ENCODE results near the gene ATF6B.

ATF6B gene

GRCh38 chr6:32171234-32171633, 43.2 kb upstream of the ATF6B start:
- Histone ChIP-seq H4K8ac (ENCODE audit: low read length) (no peak overlapping the region), H3K4me2 (ENCODE audit: low read length, poor library complexity, severe bottlenecking) (no peak overlapping the region), H3K18ac (ENCODE audit: low read depth in 1 of 2, low read length in 2 of 2) (no peak overlapping the region), H3K14ac (ENCODE audit: low read length in 2 of 2) (peak overlapping the region in 1 of 2 experiments; percentile 37), H2AK5ac (ENCODE audit: low read length, severe bottlenecking) (no peak overlapping the region), H2AFZ (ENCODE audit: low read depth, low read length) (no peak overlapping the region), H3K27me3 (ENCODE audit: control insufficient read depth in 1 of 2, insufficient read depth in 1 of 2, low read length in 2 of 2) (no peaks in the 10 kb centered on the region), H3K27ac (ENCODE audit: low read length, poor library complexity, severe bottlenecking) (no peak overlapping the region), H3K4me1 (ENCODE audit: control insufficient read depth, insufficient read depth, low read depth, low read length) (peaks cover 21% of the 10 kb centered on the region), H2BK120ac (ENCODE audit: low read depth, low read length) (no peak overlapping the region), H3K9ac (ENCODE audit: low read length) (no peak overlapping the region), H4K91ac (ENCODE audit: low read length) (no peak overlapping the region), H3K79me1 (replicated peaks; ENCODE audit: low read length, poor library complexity, severe bottlenecking) (peaks cover 28% of the 10 kb centered on the region), H3K4me3 (ENCODE audit: insufficient read depth in 1 of 2, low read depth in 1 of 2, low read length in 2 of 2) (no peak overlapping the region), H3K9me3 (ENCODE audit: control insufficient read depth, low read length) (no peaks in the 10 kb centered on the region), H2BK12ac (ENCODE audit: low read length in 2 of 2) (peak overlapping the region in 1 of 2 experiments; percentile 17), H3K23ac (ENCODE audit: low read length in 2 of 2) (no peak overlapping the region), H2BK15ac (ENCODE audit: low read depth, poor library complexity, severe bottlenecking) (no peak overlapping the region), H3K4ac (ENCODE audit: low read depth in 1 of 2, low read length in 2 of 2) (no peak overlapping the region), H2BK5ac (ENCODE audit: low read depth, low read length, poor library complexity, severe bottlenecking) (no peak overlapping the region), H3K36me3 (ENCODE audit: control insufficient read depth in 1 of 2, insufficient read depth in 2 of 2, low read depth in 1 of 2, low read length in 2 of 2) (peaks cover 52% of the 10 kb centered on the region in 2 experiments)
- WGBS, result 99% methylated on average over 6 of the region's 6 CpGs
- no peak for DNase-seq

GRCh38 chr6:32170294-32170693, 42.2 kb upstream of the ATF6B start:
- Histone ChIP-seq H2BK120ac (ENCODE audit: low read depth, low read length) (no peak overlapping the region), H2BK5ac (ENCODE audit: low read depth, low read length, poor library complexity, severe bottlenecking) (no peak overlapping the region), H3K27me3 (ENCODE audit: control insufficient read depth in 1 of 2, insufficient read depth in 1 of 2, low read length in 2 of 2) (no peaks in the 10 kb centered on the region), H4K91ac (ENCODE audit: low read length) (no peak overlapping the region), H3K36me3 (ENCODE audit: control insufficient read depth in 1 of 2, insufficient read depth in 2 of 2, low read depth in 1 of 2, low read length in 2 of 2) (peaks cover 55 to 59% of the 10 kb centered on the region in 2 experiments), H3K9me3 (ENCODE audit: control insufficient read depth, low read length) (no peaks in the 10 kb centered on the region), H3K4me2 (ENCODE audit: low read length, poor library complexity, severe bottlenecking) (no peak overlapping the region), H3K9ac (ENCODE audit: low read length) (no peak overlapping the region), H3K4me1 (ENCODE audit: control insufficient read depth, insufficient read depth, low read depth, low read length) (peaks cover 21% of the 10 kb centered on the region), H3K14ac (ENCODE audit: low read length in 2 of 2) (no peak overlapping the region), H3K4me3 (ENCODE audit: insufficient read depth in 1 of 2, low read depth in 1 of 2, low read length in 2 of 2) (no peak overlapping the region), H3K79me1 (replicated peaks; ENCODE audit: low read length, poor library complexity, severe bottlenecking) (peaks cover 27% of the 10 kb centered on the region), H3K18ac (ENCODE audit: low read depth in 1 of 2, low read length in 2 of 2) (no peak overlapping the region), H2BK15ac (ENCODE audit: low read depth, poor library complexity, severe bottlenecking) (no peak overlapping the region), H2BK12ac (ENCODE audit: low read length in 2 of 2) (no peak overlapping the region), H3K4ac (ENCODE audit: low read depth in 1 of 2, low read length in 2 of 2) (no peak overlapping the region), H2AK5ac (ENCODE audit: low read length, severe bottlenecking) (no peak overlapping the region), H3K23ac (ENCODE audit: low read length in 2 of 2) (no peak overlapping the region), H4K8ac (ENCODE audit: low read length) (no peak overlapping the region), H2AFZ (ENCODE audit: low read depth, low read length) (no peak overlapping the region), H3K27ac (ENCODE audit: low read length, poor library complexity, severe bottlenecking) (no peak overlapping the region)
- no peak for DNase-seq
- WGBS, result 84% methylated on average over 8 of the region's 11 CpGs

GRCh38 chr6:32168807-32169591, 41.0 kb upstream of the ATF6B start:
- Histone ChIP-seq H3K4me3 (ENCODE audit: insufficient read depth in 1 of 2, low read depth in 1 of 2, low read length in 2 of 2) (no peak overlapping the region), H3K36me3 (ENCODE audit: control insufficient read depth in 1 of 2, insufficient read depth in 2 of 2, low read depth in 1 of 2, low read length in 2 of 2) (peaks cover 61 to 64% of the 10 kb centered on the region in 2 experiments), H3K9ac (ENCODE audit: low read length) (no peak overlapping the region), H3K18ac (ENCODE audit: low read depth in 1 of 2, low read length in 2 of 2) (no peak overlapping the region), H3K79me1 (replicated peaks; ENCODE audit: low read length, poor library complexity, severe bottlenecking) (peaks cover 22% of the 10 kb centered on the region), H2BK120ac (ENCODE audit: low read depth, low read length) (no peak overlapping the region), H3K27me3 (ENCODE audit: control insufficient read depth in 1 of 2, insufficient read depth in 1 of 2, low read length in 2 of 2) (no peaks in the 10 kb centered on the region), H2BK12ac (ENCODE audit: low read length in 2 of 2) (no peak overlapping the region), H3K23ac (ENCODE audit: low read length in 2 of 2) (no peak overlapping the region), H3K14ac (ENCODE audit: low read length in 2 of 2) (no peak overlapping the region), H2BK5ac (ENCODE audit: low read depth, low read length, poor library complexity, severe bottlenecking) (no peak overlapping the region), H4K8ac (ENCODE audit: low read length) (no peak overlapping the region), H3K27ac (ENCODE audit: low read length, poor library complexity, severe bottlenecking) (no peak overlapping the region), H3K4me1 (ENCODE audit: control insufficient read depth, insufficient read depth, low read depth, low read length) (peaks cover 15% of the 10 kb centered on the region), H2AK5ac (ENCODE audit: low read length, severe bottlenecking) (no peak overlapping the region), H3K4ac (ENCODE audit: low read depth in 1 of 2, low read length in 2 of 2) (no peak overlapping the region), H2AFZ (ENCODE audit: low read depth, low read length) (no peak overlapping the region), H2BK15ac (ENCODE audit: low read depth, poor library complexity, severe bottlenecking) (no peak overlapping the region), H3K4me2 (ENCODE audit: low read length, poor library complexity, severe bottlenecking) (no peak overlapping the region), H4K91ac (ENCODE audit: low read length) (no peak overlapping the region), H3K9me3 (ENCODE audit: control insufficient read depth, low read length) (no peaks in the 10 kb centered on the region)
- no peak for DNase-seq
- WGBS, result 94% methylated on average over 11 of the region's 11 CpGs

- Histone ChIP-seq H3K4me2 (ENCODE audit: low read length, poor library complexity, severe bottlenecking) (no peak overlapping the region), H3K23ac (ENCODE audit: low read length in 2 of 2) (no peak overlapping the region), H2BK5ac (ENCODE audit: low read depth, low read length, poor library complexity, severe bottlenecking) (no peak overlapping the region), H3K27me3 (ENCODE audit: control insufficient read depth in 1 of 2, insufficient read depth in 1 of 2, low read length in 2 of 2) (no peaks in the 10 kb centered on the region), H3K27ac (ENCODE audit: low read length, poor library complexity, severe bottlenecking) (no peak overlapping the region), H3K4me1 (ENCODE audit: control insufficient read depth, insufficient read depth, low read depth, low read length) (peaks cover 12% of the 10 kb centered on the region), H2AK5ac (ENCODE audit: low read length, severe bottlenecking) (no peak overlapping the region), H2BK15ac (ENCODE audit: low read depth, poor library complexity, severe bottlenecking) (no peak overlapping the region), H2BK120ac (ENCODE audit: low read depth, low read length) (no peak overlapping the region), H3K14ac (ENCODE audit: low read length in 2 of 2) (no peak overlapping the region), H3K36me3 (ENCODE audit: control insufficient read depth in 1 of 2, insufficient read depth in 2 of 2, low read depth in 1 of 2, low read length in 2 of 2) (peaks cover 66 to 67% of the 10 kb centered on the region in 2 experiments), H3K4ac (ENCODE audit: low read depth in 1 of 2, low read length in 2 of 2) (no peak overlapping the region), H2AFZ (ENCODE audit: low read depth, low read length) (no peak overlapping the region), H3K18ac (ENCODE audit: low read depth in 1 of 2, low read length in 2 of 2) (no peak overlapping the region), H3K9ac (ENCODE audit: low read length) (no peak overlapping the region), H3K4me3 (ENCODE audit: insufficient read depth in 1 of 2, low read depth in 1 of 2, low read length in 2 of 2) (no peak overlapping the region), H3K9me3 (ENCODE audit: control insufficient read depth, low read length) (no peaks in the 10 kb centered on the region), H4K8ac (ENCODE audit: low read length) (no peak overlapping the region), H2BK12ac (ENCODE audit: low read length in 2 of 2) (no peak overlapping the region), H3K79me1 (replicated peaks; ENCODE audit: low read length, poor library complexity, severe bottlenecking) (peaks cover 20% of the 10 kb centered on the region), H4K91ac (ENCODE audit: low read length) (no peak overlapping the region)
- no peak for DNase-seq
- 98% methylated on average over 1 of the region's 2 CpGs for WGBS
Measured at GRCh38 chr6:32168350-32168749, 40.3 kb upstream of the ATF6B start.
